Activated T-helper 2 cell treated with anti-CD3 and anti-CD28 coated beads, Interferon-gamma antibody, Interleukin-2, Interleukin-4, amounts not matched to agents 10 μg/mL and 5 μg/mL and 100 μg/mL, durations not matched to agents 14 hours and 24 hours and 36 hours (primary cell): ENCODE results near the gene INHBE. TPM values are rescaled to one million over a fixed set of nuclear protein-coding genes. Genes with fewer than 3 reads are reported as not detected.
A peak's percentile ranks its signal among the peaks of the same experiment; 100 is the strongest.
"Not testable (repeated sequence)": the region's sequence is repeated elsewhere in the genome, so short reads cannot be mapped to it uniquely, and the experiment has no call there.

Experiments
- DNase-seq: peaks from one replicate; pipeline ENCODE4 v3.0.0; 2021; ENCODE audit warnings: low spot score
- H3K27ac Mint-ChIP-seq: one replicate; pipeline ENCODE4 v1.8.0; 2021; ENCODE audit warnings: mixed read lengths
- H3K27me3 Mint-ChIP-seq: one replicate; pipeline ENCODE4 v1.8.0; 2021; ENCODE audit warnings: low read depth, mixed read lengths
- H3K36me3 Mint-ChIP-seq: one replicate; pipeline ENCODE4 v1.8.0; 2021; ENCODE audit warnings: low read depth, mixed read lengths
- H3K4me1 Mint-ChIP-seq: one replicate; pipeline ENCODE4 v1.8.0; 2021; ENCODE audit warnings: low read depth, mixed read lengths
- H3K4me3 Mint-ChIP-seq: one replicate; pipeline ENCODE4 v1.8.0; 2021; ENCODE audit warnings: low read depth, mild to moderate bottlenecking, moderate library complexity, mixed read lengths
- H3K9me3 Mint-ChIP-seq: one replicate; pipeline ENCODE4 v1.8.0; 2021; ENCODE audit warnings: mixed read lengths
- intact Hi-C: fragments of 100-400 bp; cut with micrococcal nuclease; formaldehyde crosslinking; loops from one replicate; pipeline ENCODE4 v1.15.1; 2023
- total RNA-seq: library from RNA; stranded (reverse); gene quantifications from 2 replicates; pipeline ENCODE4 v1.2.3, GENCODE V29; 2022

The INHBE gene
- 0.25 and 0.39 TPM in 2 replicates for total RNA-seq

GRCh38 chr12:57454566-57455373 lies at the start of gene INHBE:
INHBE (plus strand) TSS chr12:57455307; CDS start chr12:57455537, 230 bp downstream.
- Mint-ChIP-seq H3K9me3 (no peaks in the 10 kb centered on the region), H3K36me3 (no peaks in the 10 kb centered on the region), H3K4me3 (peak within 1 kb of the TSS; percentile 72), H3K4me1 (peaks cover 38% of the 10 kb centered on the region), H3K27me3 (no peaks in the 10 kb centered on the region), H3K27ac (no peak within 1 kb of the TSS)
- DNase-seq, result no peak
- intact Hi-C loops, result loop anchor here (5.0 kb wide), 1 partner anchor 172 kb away; no protein-coding TSS in a partner anchor

GRCh38 chr12:57410534-57410933 lies 44.6 kb upstream of the INHBE start:
- Mint-ChIP-seq H3K4me1 (peaks cover 4% of the 10 kb centered on the region), H3K27me3 (no peaks in the 10 kb centered on the region), H3K4me3 (no peak overlapping the region), H3K9me3 (no peaks in the 10 kb centered on the region), H3K27ac (no peak overlapping the region), H3K36me3 (peaks cover 12% of the 10 kb centered on the region)
- intact Hi-C loops, result no loop called here
- DNase-seq, result no peak

GRCh38 chr12:57414160-57414559 lies 40.9 kb upstream of the INHBE start:
- H3K27ac Mint-ChIP-seq, H3K27me3 Mint-ChIP-seq, intact Hi-C loops, H3K4me3 Mint-ChIP-seq, H3K9me3 Mint-ChIP-seq, DNase-seq: not testable (repeated sequence)
- Mint-ChIP-seq H3K4me1 (peaks cover 11% of the 10 kb centered on the region), H3K36me3 (peaks cover 15% of the 10 kb centered on the region)

- Mint-ChIP-seq H3K36me3 (peaks cover 18% of the 10 kb centered on the region), H3K4me3 (no peak overlapping the region), H3K4me1 (peaks cover 11% of the 10 kb centered on the region), H3K9me3 (no peaks in the 10 kb centered on the region), H3K27ac (no peak overlapping the region), H3K27me3 (no peaks in the 10 kb centered on the region)
- intact Hi-C loops, result no loop called here
- no peak for DNase-seq
Measured at GRCh38 chr12:57415088-57415487, 40.0 kb upstream of the INHBE start.

GRCh38 chr12:57416039-57416996 lies 38.8 kb upstream of the INHBE start:
- no peak for DNase-seq
- no peak overlapping the region for H3K4me3 Mint-ChIP-seq
- H3K27me3 Mint-ChIP-seq, result no peaks in the 10 kb centered on the region
- peaks cover 14% of the 10 kb centered on the region for H3K4me1 Mint-ChIP-seq
- no peaks in the 10 kb centered on the region for H3K9me3 Mint-ChIP-seq
- H3K27ac Mint-ChIP-seq, result no peak overlapping the region
- peaks cover 21% of the 10 kb centered on the region for H3K36me3 Mint-ChIP-seq
- intact Hi-C loops, result no loop called here

GRCh38 chr12:57418255-57418654 lies 36.9 kb upstream of the INHBE start:
- Mint-ChIP-seq H3K4me1 (peaks cover 14% of the 10 kb centered on the region), H3K27ac (peak overlapping the region; percentile 4), H3K36me3 (peaks cover 27% of the 10 kb centered on the region), H3K27me3 (no peaks in the 10 kb centered on the region), H3K9me3 (no peaks in the 10 kb centered on the region), H3K4me3 (no peak overlapping the region)
- intact Hi-C loops, result no loop called here
- no peak for DNase-seq

- H3K4me1 Mint-ChIP-seq, result peaks cover 14% of the 10 kb centered on the region
- H3K4me3 Mint-ChIP-seq, result no peak overlapping the region
- H3K27ac Mint-ChIP-seq, result no peak overlapping the region
- no peaks in the 10 kb centered on the region for H3K9me3 Mint-ChIP-seq
- no peaks in the 10 kb centered on the region for H3K27me3 Mint-ChIP-seq
- no peak for DNase-seq
- intact Hi-C loops, result no loop called here
- peaks cover 31% of the 10 kb centered on the region for H3K36me3 Mint-ChIP-seq
Measured at GRCh38 chr12:57419495-57419894, 35.6 kb upstream of the INHBE start.

- intact Hi-C loops, result no loop called here
- Mint-ChIP-seq H3K27me3 (no peaks in the 10 kb centered on the region), H3K4me3 (no peak overlapping the region), H3K4me1 (peaks cover 12% of the 10 kb centered on the region), H3K27ac (no peak overlapping the region), H3K36me3 (peaks cover 32% of the 10 kb centered on the region), H3K9me3 (no peaks in the 10 kb centered on the region)
- DNase-seq, result no peak
Measured at GRCh38 chr12:57420482-57420881, 34.6 kb upstream of the INHBE start.

- H3K27ac Mint-ChIP-seq, intact Hi-C loops, DNase-seq, H3K4me3 Mint-ChIP-seq, H3K27me3 Mint-ChIP-seq, H3K9me3 Mint-ChIP-seq: not testable (repeated sequence)
- Mint-ChIP-seq H3K36me3 (peaks cover 29% of the 10 kb centered on the region), H3K4me1 (peaks cover 25% of the 10 kb centered on the region)
Measured at GRCh38 chr12:57426948-57427347, 28.2 kb upstream of the INHBE start.

GRCh38 chr12:57428965-57429364 lies 26.1 kb upstream of the INHBE start:
- Mint-ChIP-seq H3K27me3 (no peaks in the 10 kb centered on the region), H3K27ac (peak overlapping the region; percentile 80), H3K4me1 (peaks cover 25% of the 10 kb centered on the region), H3K4me3 (peak overlapping the region; percentile 93), H3K36me3 (peaks cover 18% of the 10 kb centered on the region), H3K9me3 (no peaks in the 10 kb centered on the region)
- DNase-seq, result no peak
- intact Hi-C loops, result no loop called here

GRCh38 chr12:57429473-57430111 lies 25.5 kb upstream of the INHBE start:
- peak overlapping the region; percentile 93 for H3K4me3 Mint-ChIP-seq
- DNase-seq, result no peak
- intact Hi-C loops, result loop anchor here (2.0 kb wide), 1 partner anchor 23 kb away; no protein-coding TSS in a partner anchor
- no peaks in the 10 kb centered on the region for H3K27me3 Mint-ChIP-seq
- H3K9me3 Mint-ChIP-seq, result no peaks in the 10 kb centered on the region
- H3K36me3 Mint-ChIP-seq, result peaks cover 12% of the 10 kb centered on the region
- H3K27ac Mint-ChIP-seq, result peak overlapping the region; percentile 97
- H3K4me1 Mint-ChIP-seq, result peaks cover 25% of the 10 kb centered on the region

GRCh38 chr12:57430112-57430930 lies 24.8 kb upstream of the INHBE start:
- intact Hi-C loops, result loop anchor here (2.0 kb wide), 1 partner anchor 22 kb away; no protein-coding TSS in a partner anchor
- peak; percentile 46 for DNase-seq
- peaks cover 12% of the 10 kb centered on the region for H3K36me3 Mint-ChIP-seq
- peaks cover 28% of the 10 kb centered on the region for H3K4me1 Mint-ChIP-seq
- peak overlapping the region; percentile 93 for H3K4me3 Mint-ChIP-seq
- H3K27me3 Mint-ChIP-seq, result no peaks in the 10 kb centered on the region
- H3K27ac Mint-ChIP-seq, result peak overlapping the region; percentile 97
- no peaks in the 10 kb centered on the region for H3K9me3 Mint-ChIP-seq
